Neutrophil (primary cell): ENCODE measurements around the gene KLF13.
A peak's percentile ranks its signal among the peaks of the same experiment; 100 is the strongest.

Experiments
- H3K27ac ChIP-seq: fragments of 200-600 bp; sonication (generic); 2 replicates; pipeline ENCODE4 v1.5.1; 2016; ENCODE audit warnings: mild to moderate bottlenecking, moderate library complexity
- H3K27me3 ChIP-seq: fragments of 200-600 bp; sonication (generic); 2 replicates; pipeline ENCODE4 v1.6.0; 2016; ENCODE audit warnings: mild to moderate bottlenecking
- H3K36me3 ChIP-seq: fragments of 200-600 bp; sonication (generic); 2 replicates; pipeline ENCODE4 v1.5.1; 2017
- H3K4me1 ChIP-seq, 2 experiments: fragments of 200-600 bp in 1 of 2; sonication (generic) in 1 of 2; 1 replicate in 1 of 2; 2 replicates in 1 of 2; pipeline versions ENCODE4 v1.5.1 to v1.6.1; 2013 to 2016; ENCODE audit warnings: low read depth in 1 of 2, low read length in 1 of 2, mild to moderate bottlenecking in 1 of 2, moderate library complexity in 1 of 2; ENCODE audit not compliant: control insufficient read depth in 1 of 2, insufficient read depth in 1 of 2
- H3K4me3 ChIP-seq, 2 experiments: fragments of 200-600 bp in 1 of 2; sonication (generic) in 1 of 2; 1 replicate in 1 of 2; 2 replicates in 1 of 2; pipeline ENCODE4 v1.5.1; 2013 to 2016; ENCODE audit warnings: low read depth in 1 of 2, low read length in 1 of 2, mild to moderate bottlenecking in 1 of 2, moderate library complexity in 1 of 2
- H3K9me3 ChIP-seq: fragments of 200-600 bp; sonication (generic); 2 replicates; pipeline ENCODE4 v1.5.1; 2016
- TF ChIP-seq, protein P1 (sequence below): fragments of 200-600 bp; sonication (generic); IDR thresholded peaks from 2 replicates; pipeline ENCODE4 v1.5.1; 2016; ENCODE audit warnings: antibody characterized with exemption

Gene KLF13

DNA sequence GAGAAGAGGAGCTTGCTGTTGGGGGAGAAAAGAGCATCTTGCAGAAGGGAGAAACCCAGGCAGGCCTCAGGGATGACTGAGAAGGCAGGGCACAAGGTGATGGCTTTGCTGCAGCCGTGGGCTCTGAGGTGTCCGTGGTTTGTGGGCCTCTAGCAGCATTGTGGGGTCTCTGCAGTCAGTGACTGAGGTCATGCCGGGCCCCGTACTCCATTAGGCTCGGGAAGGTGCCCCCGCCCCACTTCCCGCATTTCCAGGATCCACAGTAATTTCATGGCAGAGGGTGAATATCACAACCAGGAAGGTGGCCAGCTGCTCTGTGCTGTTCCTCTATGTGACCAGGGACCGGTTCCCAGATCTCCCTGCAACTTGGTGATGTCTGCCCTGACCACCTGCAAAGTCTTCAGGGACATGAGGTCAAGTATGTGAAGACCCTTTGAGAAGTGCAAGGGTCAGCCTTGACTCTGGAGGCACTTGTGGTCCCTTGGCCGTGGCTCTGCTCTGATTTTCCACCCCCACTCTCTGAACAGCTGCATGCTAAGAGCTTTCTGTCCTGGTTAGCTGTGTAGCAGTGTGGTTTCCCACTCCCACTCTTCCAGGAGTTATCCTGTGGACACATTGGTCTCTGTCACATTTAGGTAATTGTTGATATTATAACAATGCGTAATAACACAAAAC is 3.6 kb downstream of the KLF13 start:
- Histone ChIP-seq H3K27me3 (no peaks in the 10 kb centered on the region), H3K9me3 (no peaks in the 10 kb centered on the region), H3K4me1 (peaks cover 66 to 71% of the 10 kb centered on the region in 2 experiments), H3K36me3 (peaks cover 9% of the 10 kb centered on the region), H3K4me3 (peak overlapping the region; percentile 97 to 99), H3K27ac (peak overlapping the region; percentile 100)
- TF ChIP-seq, protein P1, sequence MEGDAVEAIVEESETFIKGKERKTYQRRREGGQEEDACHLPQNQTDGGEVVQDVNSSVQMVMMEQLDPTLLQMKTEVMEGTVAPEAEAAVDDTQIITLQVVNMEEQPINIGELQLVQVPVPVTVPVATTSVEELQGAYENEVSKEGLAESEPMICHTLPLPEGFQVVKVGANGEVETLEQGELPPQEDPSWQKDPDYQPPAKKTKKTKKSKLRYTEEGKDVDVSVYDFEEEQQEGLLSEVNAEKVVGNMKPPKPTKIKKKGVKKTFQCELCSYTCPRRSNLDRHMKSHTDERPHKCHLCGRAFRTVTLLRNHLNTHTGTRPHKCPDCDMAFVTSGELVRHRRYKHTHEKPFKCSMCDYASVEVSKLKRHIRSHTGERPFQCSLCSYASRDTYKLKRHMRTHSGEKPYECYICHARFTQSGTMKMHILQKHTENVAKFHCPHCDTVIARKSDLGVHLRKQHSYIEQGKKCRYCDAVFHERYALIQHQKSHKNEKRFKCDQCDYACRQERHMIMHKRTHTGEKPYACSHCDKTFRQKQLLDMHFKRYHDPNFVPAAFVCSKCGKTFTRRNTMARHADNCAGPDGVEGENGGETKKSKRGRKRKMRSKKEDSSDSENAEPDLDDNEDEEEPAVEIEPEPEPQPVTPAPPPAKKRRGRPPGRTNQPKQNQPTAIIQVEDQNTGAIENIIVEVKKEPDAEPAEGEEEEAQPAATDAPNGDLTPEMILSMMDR: no peak

DNA sequence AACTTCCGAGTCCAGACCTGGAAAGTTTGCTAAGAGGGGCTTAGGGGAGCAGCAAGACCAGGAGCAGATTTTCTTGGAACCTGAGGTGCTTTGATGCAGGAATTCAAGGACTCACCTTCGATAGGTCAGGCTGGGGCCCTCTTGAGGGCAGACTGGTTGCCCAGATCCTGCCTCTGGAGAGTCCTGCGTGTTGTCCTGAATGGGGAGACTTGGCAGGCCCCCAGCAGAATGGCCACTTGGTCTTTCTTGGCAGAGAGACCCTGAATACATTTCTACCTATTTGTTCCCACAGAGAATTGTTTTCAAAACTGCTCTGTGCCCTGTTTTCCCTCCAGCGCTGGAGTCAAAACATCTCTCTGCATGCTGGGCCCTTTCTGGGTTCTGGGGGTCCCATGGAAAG is 4.2 kb downstream of the KLF13 start:
- Histone ChIP-seq H3K27ac (peak overlapping the region; percentile 100), H3K4me3 (peak overlapping the region; percentile 24 to 99), H3K27me3 (no peaks in the 10 kb centered on the region), H3K9me3 (no peaks in the 10 kb centered on the region), H3K4me1 (peaks cover 68 to 71% of the 10 kb centered on the region in 2 experiments), H3K36me3 (peaks cover 10% of the 10 kb centered on the region)
- TF ChIP-seq, protein P1: no peak

DNA sequence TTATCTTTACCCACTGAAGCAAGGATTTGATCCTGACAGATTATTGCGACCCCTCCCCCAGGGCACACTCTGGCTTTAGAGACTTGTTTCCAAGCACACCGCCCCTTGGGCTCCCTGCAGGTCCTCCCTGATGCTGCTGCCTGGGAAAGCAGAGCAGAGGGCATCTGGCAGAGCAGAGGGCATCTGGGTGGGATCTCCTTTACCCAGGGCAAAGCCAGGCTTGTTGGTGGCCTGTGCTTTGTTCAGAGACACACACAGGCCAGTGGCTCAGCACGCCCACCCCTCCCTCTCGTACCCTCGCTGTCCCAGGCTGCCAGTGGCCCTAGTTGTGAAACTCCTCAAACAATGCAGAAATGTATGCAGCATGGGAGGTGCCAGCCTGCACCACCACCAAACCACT is 4.8 kb downstream of the KLF13 start:
- Histone ChIP-seq H3K27ac (peak overlapping the region; percentile 100), H3K27me3 (no peaks in the 10 kb centered on the region), H3K4me1 (peaks cover 73 to 76% of the 10 kb centered on the region in 2 experiments), H3K36me3 (peaks cover 13% of the 10 kb centered on the region), H3K4me3 (peak overlapping the region; percentile 24 to 99), H3K9me3 (no peaks in the 10 kb centered on the region)
- TF ChIP-seq, protein P1: no peak

DNA sequence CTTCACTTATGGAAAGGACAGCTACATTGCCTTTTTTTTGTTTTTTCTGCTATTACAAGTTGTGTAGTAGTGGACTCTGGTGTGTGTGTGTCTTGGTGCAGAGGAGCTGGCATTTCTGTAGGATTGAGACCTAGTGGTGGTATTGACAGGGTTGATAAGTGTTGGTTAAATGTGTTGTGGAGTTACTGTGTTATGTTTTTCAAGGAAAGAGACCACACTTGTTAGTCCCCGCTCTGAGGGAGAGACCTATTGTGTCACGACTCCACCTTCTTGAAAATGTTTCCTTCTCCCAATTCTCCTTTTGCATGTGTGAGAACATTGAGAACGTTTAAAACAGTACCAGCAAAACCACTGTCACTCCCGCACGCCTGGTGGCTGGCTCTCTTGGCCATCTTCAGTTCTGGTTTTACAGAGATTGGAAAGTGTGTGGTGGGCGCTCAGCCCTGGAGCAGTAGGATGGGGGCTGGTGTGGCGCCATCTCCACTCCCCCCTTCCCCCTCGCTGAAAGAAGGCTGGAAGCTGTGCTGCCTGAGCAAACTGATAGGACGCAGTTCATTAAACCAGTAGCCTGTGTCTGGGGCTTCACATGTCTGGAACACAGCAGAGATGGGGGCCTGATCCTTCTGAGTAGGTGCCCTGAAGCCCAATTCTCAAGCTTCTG is 5.5 kb downstream of the KLF13 start:
- Histone ChIP-seq H3K4me3 (peak overlapping the region; percentile 24 to 99), H3K9me3 (no peaks in the 10 kb centered on the region), H3K4me1 (peaks cover 81 to 84% of the 10 kb centered on the region in 2 experiments), H3K27ac (peak overlapping the region; percentile 100), H3K27me3 (no peaks in the 10 kb centered on the region), H3K36me3 (peaks cover 13% of the 10 kb centered on the region)
- TF ChIP-seq, protein P1: no peak

DNA sequence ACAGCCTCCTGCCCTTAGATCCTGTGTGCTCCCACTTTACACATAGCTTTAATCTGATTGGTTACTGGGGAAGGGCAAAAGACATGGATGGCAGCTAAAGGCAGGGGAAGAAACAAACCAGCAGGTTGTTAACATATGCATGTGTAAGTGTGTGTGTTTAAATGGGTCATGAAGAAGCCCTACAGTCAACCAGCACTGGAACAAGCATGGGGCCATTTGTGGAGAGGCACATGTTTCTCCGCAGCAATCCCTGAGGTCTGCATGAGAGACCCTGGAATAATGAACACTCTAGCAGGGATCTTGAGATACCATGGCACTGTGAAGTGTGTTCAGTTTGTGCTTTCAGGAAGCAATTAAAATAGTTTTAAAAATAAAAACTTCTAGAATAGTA is 6.0 kb downstream of the KLF13 start:
- H3K4me1 ChIP-seq: peaks cover 85 to 88% of the 10 kb centered on the region in 2 experiments
- H3K27ac ChIP-seq: peak overlapping the region; percentile 100
- H3K4me3 ChIP-seq: no peak overlapping the region
- TF ChIP-seq, protein P1: no peak
- H3K36me3 ChIP-seq: peaks cover 13% of the 10 kb centered on the region
- H3K27me3 ChIP-seq: no peaks in the 10 kb centered on the region
- no peaks in the 10 kb centered on the region for H3K9me3 ChIP-seq
